GM18868 (cell line): ENCODE data around the gene SLC25A39.

Source experiments
- ATAC-seq: cut with Tn5 transposase; IDR thresholded peaks from one replicate; pipeline ENCODE4 v1.9.1; 2021; ENCODE audit warnings: mild to moderate bottlenecking, moderate library complexity; ENCODE audit not compliant: unreplicated experiment

Gene SLC25A39

DNA sequence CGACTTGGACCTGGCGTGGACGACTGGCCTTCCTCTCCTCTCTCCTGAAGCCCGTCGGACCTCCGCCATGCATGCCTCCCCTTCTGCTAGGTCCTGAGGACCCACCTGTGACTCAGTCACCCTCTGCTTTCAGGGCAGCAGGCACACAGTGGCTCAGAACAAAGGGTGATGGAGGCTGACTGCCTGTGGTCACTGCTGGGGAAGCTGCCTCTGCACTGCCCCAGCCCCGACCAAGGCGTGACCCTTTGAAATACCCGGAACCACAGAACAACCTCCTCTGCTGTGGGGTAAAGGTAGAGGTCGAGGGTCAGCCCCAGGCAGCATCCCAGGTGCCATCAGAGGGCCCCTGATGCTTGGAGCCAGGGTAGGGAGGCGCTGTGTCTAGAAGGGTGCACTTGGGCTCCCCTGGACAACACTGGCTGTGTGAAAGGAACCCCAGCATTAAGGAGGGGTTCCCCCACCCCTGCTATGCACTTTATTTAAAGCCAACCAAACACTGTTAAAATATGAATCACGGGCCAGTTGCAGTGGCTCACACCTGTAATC, 44.2 kb downstream of the SLC25A39 start:
- ATAC-seq: no peak

DNA sequence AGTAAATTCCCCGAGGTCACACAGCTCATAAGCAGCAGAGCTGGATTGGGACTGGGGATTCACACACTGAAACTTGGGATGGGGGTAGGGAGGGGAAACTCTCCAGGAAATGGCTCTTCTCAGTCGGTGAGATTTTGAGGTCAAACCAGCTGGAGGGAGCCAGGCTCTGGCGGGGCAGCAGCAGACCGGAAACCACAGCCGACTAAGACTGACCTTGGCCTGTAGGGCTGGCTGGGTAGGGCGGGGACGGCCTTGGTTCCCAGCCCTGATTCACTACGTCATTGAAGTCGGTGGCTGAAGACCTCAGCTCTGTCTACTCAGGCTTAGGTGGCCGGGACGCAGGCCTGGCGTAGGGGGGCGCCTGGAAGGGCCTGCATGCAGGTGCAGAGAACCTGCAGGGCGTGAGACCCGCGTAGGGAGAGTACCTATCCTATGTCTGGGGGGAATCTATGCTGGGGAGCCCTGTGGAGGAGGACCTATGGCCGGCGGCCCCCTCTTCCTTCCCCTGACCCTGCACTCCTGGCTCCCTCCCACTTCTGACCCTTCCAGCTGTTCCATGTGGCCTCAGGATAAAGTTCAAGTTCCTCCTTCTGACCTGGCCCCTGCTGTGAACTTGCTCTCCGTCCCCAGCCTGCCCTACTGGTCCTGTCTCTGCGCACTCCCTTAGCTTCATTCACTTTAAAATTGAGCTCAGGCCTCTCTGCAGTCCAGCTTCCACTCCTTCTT, 44.8 kb downstream of the SLC25A39 start:
- ATAC-seq: no peak

DNA sequence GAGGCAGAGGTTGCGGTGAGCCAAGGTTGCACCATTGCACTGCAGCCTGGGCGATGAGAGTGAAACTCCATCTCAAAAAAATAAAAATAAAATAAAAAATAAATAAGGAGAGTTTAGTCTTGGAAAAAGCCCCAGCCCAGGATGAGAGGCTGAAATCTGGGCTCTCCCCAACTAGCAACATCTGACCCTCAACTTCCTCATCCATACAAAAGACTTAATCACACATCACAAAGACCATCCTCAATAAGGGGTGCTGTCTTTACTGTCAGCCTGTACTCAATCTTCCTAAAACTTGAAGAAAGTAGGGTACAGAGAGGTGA, 45.3 kb downstream of the SLC25A39 start:
- ATAC-seq: no peak

DNA sequence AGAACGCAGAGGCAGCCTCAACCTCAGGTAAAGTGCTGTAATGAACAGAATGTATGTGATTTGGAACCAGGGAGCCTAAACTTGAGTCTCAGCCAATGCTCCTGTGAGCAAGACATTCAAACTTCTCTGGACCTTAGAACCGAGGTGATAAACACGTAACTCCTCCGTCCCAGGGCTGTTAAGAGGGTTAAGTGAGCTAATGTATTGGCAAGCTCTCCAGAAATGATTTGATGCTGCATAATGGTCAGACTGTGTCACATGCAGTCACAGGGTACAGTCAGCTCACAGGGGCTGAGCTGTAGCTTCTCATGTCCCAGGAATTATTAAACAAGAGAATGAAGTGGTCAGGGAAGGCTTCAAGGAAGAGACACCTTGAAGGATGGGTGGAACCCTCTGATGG, 46.6 kb downstream of the SLC25A39 start:
- no peak for ATAC-seq

DNA sequence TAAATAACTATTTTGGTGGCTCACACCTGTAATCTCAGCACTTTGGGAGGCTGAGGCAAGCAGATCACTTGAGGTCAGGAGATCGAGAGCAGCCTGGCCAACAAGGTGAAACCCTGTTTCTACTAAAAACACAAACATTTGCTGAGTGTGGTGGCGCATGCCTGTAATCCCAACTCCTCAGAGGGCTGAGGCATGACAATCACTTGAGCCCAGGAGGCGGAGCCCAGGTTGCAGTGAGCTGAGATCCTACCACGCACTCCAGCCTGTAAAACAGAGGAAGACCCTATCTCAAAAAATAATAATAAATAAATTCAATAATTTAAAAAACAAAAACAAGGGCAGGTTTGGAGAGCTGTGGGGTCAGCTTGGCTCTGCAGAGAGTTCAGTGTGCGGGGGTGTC, 51.0 kb downstream of the SLC25A39 start:
- no peak for ATAC-seq

DNA sequence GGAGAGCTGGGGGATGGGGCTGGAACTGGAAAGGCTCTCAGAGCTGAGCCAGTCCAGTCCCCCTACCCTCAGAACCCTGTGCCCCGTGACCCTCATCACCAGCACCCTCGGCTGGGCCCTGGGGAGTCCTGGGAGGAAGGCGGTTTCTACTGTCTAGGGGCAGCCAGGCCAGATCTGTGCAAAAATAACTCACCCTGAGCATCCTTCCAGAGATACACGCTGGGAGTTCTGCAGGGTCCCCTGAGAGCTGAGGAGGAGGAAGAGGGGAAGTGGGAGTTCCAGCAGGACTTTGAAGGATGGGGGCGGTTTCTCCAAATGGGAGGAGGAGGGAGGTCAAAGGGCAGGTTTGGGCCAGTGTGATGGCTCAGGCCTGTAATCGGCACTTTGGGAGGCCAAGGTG, 51.7 kb downstream of the SLC25A39 start:
- ATAC-seq: no peak

DNA sequence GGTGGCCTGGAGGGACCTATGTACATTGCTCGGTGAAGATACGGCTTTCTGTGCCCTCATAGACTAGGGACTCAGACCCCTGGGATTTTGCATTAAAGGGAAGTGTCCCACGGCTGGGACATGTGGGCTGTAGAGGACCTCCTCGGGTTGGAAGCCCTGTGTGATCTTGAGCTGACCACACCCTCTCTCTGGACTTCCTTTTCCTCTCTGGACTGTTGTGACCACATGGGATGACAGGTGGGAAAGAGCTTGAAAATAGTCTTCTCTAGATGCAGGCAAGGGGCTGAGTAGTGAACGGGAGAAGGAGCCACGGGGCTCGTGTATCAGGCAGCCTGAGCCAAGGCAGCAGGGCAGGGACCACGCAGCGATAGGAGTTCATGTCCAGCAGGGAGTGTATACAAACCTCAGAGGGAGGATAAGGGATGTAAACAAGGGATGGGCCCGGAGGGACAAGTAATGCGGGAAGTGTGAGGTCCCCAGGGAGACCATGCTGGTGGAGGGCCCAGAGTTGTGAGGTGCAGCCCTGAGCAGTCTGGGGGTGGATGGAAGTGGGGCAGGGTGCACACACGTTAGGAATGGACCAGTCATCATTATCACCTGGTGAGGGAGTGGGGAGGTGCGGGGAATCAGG, 52.2 kb downstream of the SLC25A39 start:
- no peak for ATAC-seq
